ELR (cell line): Measurements from ENCODE around the gene TASP1.
"Not testable (repeated sequence)": the region's sequence is repeated elsewhere in the genome, so short reads cannot be mapped to it uniquely, and the experiment has no call there.

Experiments
- DNase-seq: peaks from one replicate; pipeline ENCODE4 v3.0.0-alpha.2; 2015; ENCODE audit warnings: low read depth

The TASP1 gene

GRCh38 chr20:13397300-13397724, 241.4 kb downstream of the TASP1 start:
- DNase-seq, result peak; percentile 3

- DNase-seq, result no peak
Measured at GRCh38 chr20:13396826-13397225, 241.9 kb downstream of the TASP1 start.

- no peak for DNase-seq
Measured at GRCh38 chr20:13396022-13396421, 242.7 kb downstream of the TASP1 start.

DNA sequence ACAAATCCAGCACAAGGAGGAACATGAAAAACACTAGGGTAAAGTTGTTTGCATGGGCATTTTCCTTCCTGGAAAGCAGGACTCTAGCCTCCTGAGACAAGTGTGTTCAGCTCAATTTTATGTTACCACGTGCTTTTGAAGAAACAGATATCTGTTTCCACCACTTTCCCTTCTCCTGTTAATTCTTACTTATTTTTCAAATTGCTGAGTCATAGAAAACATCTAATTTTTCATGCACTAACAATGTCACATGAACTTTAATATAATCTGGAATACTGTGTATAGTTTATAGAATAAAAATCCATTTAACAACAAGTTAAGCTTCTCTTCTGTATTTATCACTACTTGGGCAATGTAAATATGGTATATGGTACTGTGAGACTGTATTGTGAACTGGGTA, 243.5 kb downstream of the TASP1 start:
- DNase-seq, result no peak

GRCh38 chr20:13392391-13392790, 246.3 kb downstream of the TASP1 start:
- DNase-seq, result no peak

GRCh38 chr20:13389115-13389514, 249.6 kb downstream of the TASP1 start:
- no peak for DNase-seq

DNA sequence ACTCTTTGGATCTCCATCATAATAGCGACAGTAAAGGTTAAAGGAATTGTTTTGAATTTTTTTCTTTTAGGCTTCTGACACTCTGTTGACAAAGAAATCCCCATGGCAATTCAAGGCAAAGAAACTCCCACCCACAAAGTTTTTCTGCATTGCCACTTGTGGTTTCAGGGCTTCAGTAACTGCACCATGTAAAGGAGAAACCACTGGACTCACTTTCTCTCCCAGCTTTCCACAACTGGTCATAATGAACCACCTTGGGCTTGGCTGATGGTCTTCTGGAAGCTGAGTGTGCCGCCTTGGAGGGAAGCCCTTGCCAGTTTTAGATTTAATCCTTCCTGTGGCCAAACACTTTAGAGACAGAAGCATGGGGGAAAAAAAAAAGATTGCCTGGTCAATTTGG, 254.6 kb downstream of the TASP1 start:
- no peak for DNase-seq

DNA sequence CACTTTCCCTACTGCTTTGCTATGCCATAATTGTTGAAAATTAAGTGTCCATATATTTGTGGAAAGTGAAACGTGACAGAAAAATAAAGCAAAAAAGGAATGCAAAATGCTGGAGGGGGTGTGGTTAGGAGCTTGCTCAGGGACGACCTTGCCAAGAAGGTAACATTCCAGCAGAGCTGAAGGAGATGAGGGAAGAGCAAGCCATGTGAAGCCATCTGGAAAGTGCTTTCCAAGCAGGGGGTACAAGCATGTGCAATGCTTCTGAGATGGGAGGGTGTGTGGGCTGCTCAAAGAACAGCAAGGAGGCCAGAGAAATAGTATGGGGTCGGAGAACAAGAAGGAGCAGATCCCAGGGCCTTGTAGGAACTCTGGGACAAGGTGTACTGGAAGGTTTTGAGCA, 255.9 kb downstream of the TASP1 start:
- DNase-seq, result no peak

GRCh38 chr20:13380497-13381229, 258.1 kb downstream of the TASP1 start:
- not testable (repeated sequence) for DNase-seq

- no peak for DNase-seq
Measured at GRCh38 chr20:13373400-13373799, 265.3 kb downstream of the TASP1 start.

DNA sequence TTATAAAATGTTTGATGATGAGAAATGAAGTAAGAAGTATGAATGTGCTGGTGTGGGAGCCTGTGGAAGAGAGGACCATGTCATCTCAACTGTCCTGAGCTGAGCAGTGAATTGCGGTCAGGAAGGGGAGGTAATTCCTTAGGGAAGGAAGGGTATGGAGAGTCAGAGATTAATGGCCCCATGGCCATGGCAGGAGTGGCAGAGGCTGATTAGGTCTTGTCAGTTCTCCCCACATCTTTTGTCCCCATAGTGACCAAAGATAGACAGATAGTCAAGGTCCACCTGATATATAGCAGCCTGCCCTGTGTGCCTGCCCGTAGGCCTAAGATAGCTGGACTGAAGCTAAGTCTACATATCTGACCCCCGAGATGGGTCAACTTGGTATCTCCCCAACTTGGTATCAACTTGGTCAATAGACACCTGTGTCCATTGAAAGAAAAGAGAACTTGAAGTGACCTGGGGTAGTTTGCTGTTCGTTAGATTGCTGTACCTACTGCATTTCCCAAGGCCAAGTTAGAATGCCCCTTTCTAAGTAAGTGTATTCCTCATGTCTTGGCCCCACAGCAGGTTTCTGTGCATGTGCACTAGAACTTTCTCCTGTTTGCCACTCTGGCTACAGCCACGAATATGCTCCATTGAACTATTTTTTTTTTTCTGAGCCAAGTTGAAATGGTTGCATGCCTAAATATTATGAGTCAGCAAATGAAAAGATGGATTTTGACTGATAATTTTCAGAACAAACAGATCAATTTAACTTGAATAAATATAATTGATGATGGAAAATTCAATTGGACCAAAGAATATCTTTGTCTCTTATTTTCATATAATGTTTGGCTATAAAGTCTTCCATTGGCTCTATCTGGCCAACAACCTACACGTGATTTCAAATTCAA, 274.2 kb downstream of the TASP1 start:
- no peak for DNase-seq

DNA sequence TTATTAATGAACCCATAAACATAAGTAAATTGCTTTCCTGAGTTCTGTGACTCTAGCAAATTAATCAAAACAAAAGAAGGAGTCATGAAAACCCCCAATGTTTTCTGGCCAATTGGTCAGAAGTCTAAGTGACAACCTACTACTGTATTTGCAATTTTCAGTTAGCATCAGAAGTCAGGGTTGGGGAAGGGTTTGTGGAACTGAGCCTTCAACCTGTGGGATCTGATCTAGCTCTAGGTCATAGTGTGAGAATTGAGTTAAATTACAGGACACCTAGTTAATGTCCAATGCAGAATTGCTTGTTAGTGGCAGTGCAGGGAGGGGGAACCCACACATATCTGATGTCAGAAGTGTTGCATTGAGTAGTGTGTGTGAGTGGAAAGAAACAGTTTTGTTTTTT, 275.3 kb downstream of the TASP1 start:
- no peak for DNase-seq

DNA sequence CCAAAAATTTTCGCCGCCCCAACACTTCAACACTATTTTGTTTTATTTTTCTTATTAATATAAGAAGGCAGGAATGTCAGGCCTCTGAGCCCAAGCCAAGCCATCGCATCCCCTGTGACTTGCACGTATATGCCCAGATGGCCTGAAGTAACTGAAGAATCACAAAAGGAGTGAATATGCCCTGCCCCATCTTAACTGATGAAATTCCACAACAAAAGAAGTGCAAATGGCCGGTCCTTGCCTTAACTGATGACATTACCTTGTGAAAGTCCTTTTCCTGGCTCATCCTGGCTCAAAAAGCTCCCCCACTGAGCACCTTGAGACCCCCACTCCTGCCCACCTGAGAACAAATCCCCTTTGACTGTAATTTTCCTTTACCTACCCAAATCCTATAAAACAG, 276.6 kb downstream of the TASP1 start:
- not testable (repeated sequence) for DNase-seq

DNA sequence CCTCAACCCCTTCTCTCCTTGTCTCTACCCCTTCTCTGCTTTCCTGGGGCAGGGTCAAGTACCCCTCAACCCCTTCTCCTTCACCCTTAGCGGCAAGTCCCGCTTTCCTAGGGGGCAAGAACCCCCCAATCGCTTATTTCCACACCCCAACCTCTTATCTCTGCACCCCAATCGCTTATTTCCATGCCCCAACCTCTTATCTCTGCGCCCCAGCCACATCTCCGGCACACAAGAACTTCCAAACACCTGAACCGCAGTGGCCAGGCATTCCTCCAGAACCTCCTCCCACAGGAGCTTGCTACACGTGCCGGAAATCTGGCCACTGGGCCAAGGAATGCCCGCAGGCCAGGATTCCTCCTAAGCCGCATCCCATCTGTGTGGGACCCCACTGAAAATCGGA, 279.8 kb downstream of the TASP1 start:
- DNase-seq, result not testable (repeated sequence)

DNA sequence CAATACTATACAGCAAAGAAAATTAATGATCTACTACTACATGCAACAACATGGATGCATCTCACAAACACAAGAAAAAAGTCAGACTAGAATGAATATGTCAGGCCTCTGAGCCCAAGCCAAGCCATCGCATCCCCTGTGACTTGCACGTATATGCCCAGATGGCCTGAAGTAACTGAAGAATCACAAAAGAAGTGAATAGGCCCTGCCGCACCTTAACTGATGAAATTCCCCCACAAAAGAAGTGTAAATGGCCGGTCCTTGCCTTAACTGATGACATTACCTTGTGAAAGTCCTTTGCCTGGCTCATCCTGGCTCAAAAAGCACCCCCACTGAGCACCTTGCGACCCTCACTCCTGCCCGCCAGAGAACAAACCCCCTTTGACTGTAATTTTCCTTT, 280.9 kb downstream of the TASP1 start:
- not testable (repeated sequence) for DNase-seq

- DNase-seq, result no peak
Measured at GRCh38 chr20:13356591-13356990, 282.1 kb downstream of the TASP1 start.

GRCh38 chr20:13355941-13356486, 282.7 kb downstream of the TASP1 start:
- no peak for DNase-seq

GRCh38 chr20:13355411-13355810, 283.3 kb downstream of the TASP1 start:
- no peak for DNase-seq

- DNase-seq, result no peak
Measured at GRCh38 chr20:13353261-13353945, 285.3 kb downstream of the TASP1 start.

DNA sequence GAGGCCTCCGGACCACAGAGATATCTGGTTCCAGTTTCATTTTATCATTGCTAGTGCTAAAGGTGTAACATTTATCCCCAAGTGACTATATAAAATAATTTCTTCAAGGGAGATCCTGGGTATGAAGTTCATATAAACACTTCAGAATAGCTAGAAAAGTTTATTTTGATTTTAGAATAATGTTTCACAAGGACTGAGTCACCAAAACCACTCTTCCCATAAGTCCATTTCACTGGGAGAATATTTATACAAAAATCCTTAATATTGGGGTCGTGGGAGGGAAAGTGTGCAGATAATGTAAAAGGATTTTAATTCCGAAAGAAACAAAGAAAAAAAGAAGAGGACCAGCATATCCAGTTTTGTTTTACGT, 289.5 kb downstream of the TASP1 start:
- DNase-seq, result no peak

DNA sequence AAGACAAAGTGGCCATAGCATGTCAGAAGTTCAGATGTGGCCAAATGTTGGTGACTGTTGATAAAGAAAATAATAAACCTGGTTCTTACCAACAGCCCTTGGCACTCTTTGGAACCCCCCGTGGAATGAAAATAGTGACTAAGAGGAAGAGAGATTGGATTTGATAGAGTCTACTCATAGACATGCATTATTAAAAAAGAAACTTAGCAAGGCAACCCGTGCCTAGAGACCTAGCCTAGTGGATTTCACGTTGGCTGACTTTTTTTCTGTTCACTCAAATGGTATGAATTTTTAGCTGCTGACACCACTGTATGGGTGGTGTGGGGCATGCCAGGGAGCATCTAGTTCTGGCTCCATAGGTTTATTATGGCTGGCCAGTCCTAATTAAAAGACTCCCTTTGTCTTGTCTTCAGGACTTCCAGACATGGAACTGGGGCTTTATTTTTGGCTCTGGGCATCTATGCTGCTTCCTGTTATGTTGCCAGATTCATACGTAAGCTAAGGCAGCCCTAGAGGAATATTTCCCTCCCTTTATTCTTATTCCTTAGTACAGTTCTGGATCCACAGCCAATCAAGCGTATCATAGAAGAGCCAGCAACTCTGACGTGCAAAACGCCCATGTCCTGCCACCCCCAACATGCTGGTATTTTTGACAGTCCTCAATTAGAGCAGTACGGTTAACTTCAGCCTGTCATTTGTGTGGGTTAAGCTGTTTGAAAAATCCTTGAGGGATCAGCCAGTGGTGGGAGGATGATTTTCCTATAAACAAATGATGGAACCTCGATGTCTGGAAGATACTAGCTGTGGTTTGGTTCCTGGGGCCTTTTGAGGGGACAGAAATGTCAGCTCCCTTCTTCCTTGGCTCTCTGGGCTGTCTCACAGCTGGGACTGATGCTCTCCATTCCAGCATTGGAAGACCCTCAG, 290.2 kb downstream of the TASP1 start:
- DNase-seq, result peak; percentile 8
